GM23338 (cell line): ENCODE results near the gene ACAN. TPM values are rescaled to one million over a fixed set of nuclear protein-coding genes. Genes with fewer than 3 reads are reported as not detected.

ENCODE experiments used
- ATAC-seq: fragments of 200-7000 bp; cut with Tn5 transposase; 3 replicates; pipeline ENCODE4 v1.9.1; 2020
- DNase-seq: peaks from one replicate; pipeline ENCODE4 v3.0.0-alpha.2; 2015; ENCODE audit warnings: low spot score
- H2AFZ ChIP-seq: fragments of 200-600 bp; sonication (generic); 2 replicates; pipeline ENCODE4 v1.8.0; 2016; ENCODE audit warnings: antibody characterized with exemption, mild to moderate bottlenecking, moderate library complexity
- H3F3A ChIP-seq: fragments of 200-600 bp; sonication (generic); replicated peaks from 2 replicates; pipeline ENCODE4 v1.8.0; 2017; ENCODE audit warnings: antibody characterized with exemption, mixed run types, low read depth
- H3K27ac ChIP-seq: fragments of 200-600 bp; sonication (generic); 2 replicates; pipeline ENCODE4 v1.6.1; 2016; ENCODE audit warnings: low read depth
- H3K27me3 ChIP-seq: fragments of 200-600 bp; sonication (generic); 2 replicates; pipeline ENCODE4 v1.8.0; 2016; ENCODE audit warnings: mild to moderate bottlenecking, mixed run types, moderate library complexity; ENCODE audit not compliant: insufficient read depth
- H3K36me3 ChIP-seq: fragments of 200-600 bp; sonication (generic); 2 replicates; pipeline ENCODE4 v1.8.0; 2016; ENCODE audit warnings: mild to moderate bottlenecking; ENCODE audit not compliant: insufficient read depth
- H3K4me1 ChIP-seq: fragments of 200-600 bp; sonication (generic); 2 replicates; pipeline ENCODE4 v1.8.0; 2016; ENCODE audit warnings: mild to moderate bottlenecking, moderate library complexity; ENCODE audit not compliant: insufficient read depth
- H3K4me2 ChIP-seq: fragments of 200-600 bp; sonication (generic); 2 replicates; pipeline ENCODE4 v1.7.1; 2017; ENCODE audit warnings: mixed run types
- H3K4me3 ChIP-seq: fragments of 200-600 bp; sonication (generic); 2 replicates; pipeline ENCODE4 v1.6.1; 2016; ENCODE audit warnings: mixed run types
- H3K79me2 ChIP-seq: fragments of 200-600 bp; sonication (generic); replicated peaks from 2 replicates; pipeline ENCODE4 v1.8.0; 2017; ENCODE audit warnings: mild to moderate bottlenecking; ENCODE audit not compliant: insufficient read depth
- H3K9me2 ChIP-seq: fragments of 200-600 bp; sonication (generic); 2 replicates; pipeline ENCODE4 v1.8.0; 2017; ENCODE audit not compliant: insufficient read depth
- H4K20me1 ChIP-seq: fragments of 200-600 bp; sonication (generic); replicated peaks from 2 replicates; pipeline ENCODE4 v1.8.0; 2017; ENCODE audit warnings: mild to moderate bottlenecking; ENCODE audit not compliant: insufficient read depth
- H3K27ac Mint-ChIP-seq: 2 replicates; pipeline ENCODE4 v1.8.0; 2020; ENCODE audit warnings: inconsistent platforms, mild to moderate bottlenecking, moderate library complexity, mixed read lengths
- H3K27me3 Mint-ChIP-seq: 3 replicates; pipeline ENCODE4 v1.8.0; 2022; ENCODE audit warnings: low read depth, mild to moderate bottlenecking, moderate library complexity, mixed read lengths, inconsistent platforms; ENCODE audit not compliant: insufficient read depth, poor library complexity
- H3K36me3 Mint-ChIP-seq: 3 replicates; pipeline ENCODE4 v1.8.0; 2021; ENCODE audit warnings: low read depth, mild to moderate bottlenecking, inconsistent platforms, moderate library complexity, mixed read lengths
- H3K4me1 Mint-ChIP-seq: 3 replicates; pipeline ENCODE4 v1.8.0; 2020; ENCODE audit warnings: mild to moderate bottlenecking, inconsistent platforms, mixed read lengths
- H3K4me3 Mint-ChIP-seq: 3 replicates; pipeline ENCODE4 v1.8.0; 2021; ENCODE audit warnings: moderate library complexity, mild to moderate bottlenecking, inconsistent platforms, mixed read lengths
- H3K9me3 Mint-ChIP-seq: 3 replicates; pipeline ENCODE4 v1.8.0; 2020; ENCODE audit warnings: moderate library complexity, mild to moderate bottlenecking, inconsistent platforms, mixed read lengths
- CREB1 ChIP-seq: fragments of 250-450 bp; sonication (Bioruptor Pico); IDR thresholded peaks from 2 replicates; pipeline ENCODE4 v1.5.0; 2020; ENCODE audit warnings: low read depth, mild to moderate bottlenecking, moderate library complexity
- EZH2 ChIP-seq: fragments of 200-600 bp; sonication (generic); IDR thresholded peaks from one replicate; pipeline ENCODE4 v1.8.0; 2017; ENCODE audit warnings: antibody characterized with exemption, mild to moderate bottlenecking, low read depth; ENCODE audit not compliant: unreplicated experiment
- EZH2phosphoT487 ChIP-seq: fragments of 200-600 bp; sonication (generic); IDR thresholded peaks from one replicate; pipeline ENCODE4 v1.8.1; 2018; ENCODE audit warnings: antibody characterized with exemption; ENCODE audit not compliant: unreplicated experiment
- JUNB ChIP-seq: IDR thresholded peaks from one replicate; pipeline ENCODE4 v1.6.1; 2016; ENCODE audit warnings: antibody characterized with exemption; ENCODE audit not compliant: unreplicated experiment
- NANOG ChIP-seq: IDR thresholded peaks from 2 replicates; pipeline ENCODE4 v1.6.1; 2016; ENCODE audit warnings: antibody characterized with exemption, borderline replicate concordance
- POLR2AphosphoS5 ChIP-seq: IDR thresholded peaks from 2 replicates; pipeline ENCODE4 v1.6.1; 2016; ENCODE audit warnings: antibody characterized with exemption, low read depth
- STAT1 ChIP-seq: IDR thresholded peaks from one replicate; pipeline ENCODE4 v1.6.1; 2016; ENCODE audit warnings: antibody characterized with exemption; ENCODE audit not compliant: unreplicated experiment
- ZNF114 ChIP-seq: fragments of 250-450 bp; sonication (Bioruptor Pico); IDR thresholded peaks from 2 replicates; pipeline ENCODE4 v1.5.0; 2020; ENCODE audit warnings: mild to moderate bottlenecking, moderate library complexity
- ZNF331 ChIP-seq: fragments of 250-450 bp; sonication (Bioruptor Pico); IDR thresholded peaks from 2 replicates; pipeline ENCODE4 v1.5.0; 2020; ENCODE audit warnings: low read depth, mild to moderate bottlenecking, moderate library complexity
- polyA plus RNA-seq: library from polyadenylated mRNA; unstranded; fragments of >200 nt; fragmentation: Nextera tagmentation; extraction: Ambion mirVana; gene quantifications from 2 replicates; pipeline ENCODE4 v1.2.1, GENCODE V29; 2016
- total RNA-seq: library from RNA; depleted of rRNA; stranded (reverse); fragments of >200 nt; shearing (Covaris generic); gene quantifications from 2 replicates; pipeline ENCODE4 v1.2.3, GENCODE V29; 2014
- TF ChIP-seq, protein P1 (sequence below), 2 experiments: fragments of 200-600 bp in 1 of 2; sonication (generic) in 1 of 2; conservative IDR thresholded peaks; 2 replicates each; pipeline versions ENCODE4 v1.5.1 to v1.6.1; 2016 to 2017; ENCODE audit warnings: antibody characterized with exemption in 2 of 2, low read depth in 2 of 2, mild to moderate bottlenecking in 2 of 2, moderate library complexity in 1 of 2
- TF ChIP-seq, protein P2 (sequence below): IDR thresholded peaks from one replicate; pipeline ENCODE4 v1.6.1; 2018; ENCODE audit warnings: antibody characterized with exemption; ENCODE audit not compliant: unreplicated experiment
- TF ChIP-seq, protein P3 (sequence below): fragments of 250-450 bp; sonication (Bioruptor Pico); IDR thresholded peaks from 2 replicates; pipeline ENCODE4 v1.5.0; 2020; ENCODE audit warnings: mild to moderate bottlenecking, moderate library complexity
- TF ChIP-seq, protein P4 (sequence below): IDR thresholded peaks from 2 replicates; pipeline ENCODE4 v1.6.1; 2016; ENCODE audit warnings: antibody characterized with exemption

Gene ACAN
- total and polyA plus RNA-seq, 2 experiments from 2014 or later, result 2.5 to 4.9 TPM

DNA sequence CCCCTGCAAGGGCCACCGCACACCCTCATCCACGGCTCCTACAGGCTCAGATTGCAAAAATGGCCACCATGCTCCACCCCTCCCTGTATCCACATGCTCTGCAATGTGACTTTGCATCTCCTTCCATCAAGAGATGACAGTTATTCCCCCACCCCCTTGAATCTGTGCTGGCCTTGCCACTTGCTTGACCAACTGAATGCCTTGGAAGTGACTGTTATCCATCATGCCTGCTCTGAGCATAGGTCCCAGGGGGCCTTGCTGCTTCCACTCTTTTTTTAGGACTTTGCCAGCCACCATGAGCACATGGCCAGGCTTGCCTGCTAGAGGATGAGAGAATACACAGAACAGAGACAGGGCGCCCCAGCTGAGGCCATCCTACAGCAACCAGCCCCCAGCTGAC, 78.5 kb downstream of the ACAN start:
- peaks cover 18% of the 10 kb centered on the region for H3K27me3 Mint-ChIP-seq
- peaks cover 3% of the 10 kb centered on the region; the same call in 1 of the 2 replicates for H3K4me1 ChIP-seq
- H3F3A ChIP-seq, result 0 out of 2 replicates have a peak, but pooled peaks cover 10% of the 10 kb centered on the region
- H2AFZ ChIP-seq, result no peak overlapping the region
- H3K9me2 ChIP-seq, result no peaks in the 10 kb centered on the region
- peaks cover 64% of the 10 kb centered on the region for H3K36me3 Mint-ChIP-seq
- H3K9me3 Mint-ChIP-seq, result no peaks in the 10 kb centered on the region
- H3K4me3 ChIP-seq, result no peak overlapping the region
- TF ChIP-seq NANOG (no peak), POLR2AphosphoS5 (no peak), EZH2phosphoT487 (no peak), EZH2 (no peak), ZNF331 (CRISPR knock-in tag) (no peak), JUNB (no peak), CREB1 (no peak), ZNF114 (no peak), STAT1 (no peak)
- TF ChIP-seq, protein P1, sequence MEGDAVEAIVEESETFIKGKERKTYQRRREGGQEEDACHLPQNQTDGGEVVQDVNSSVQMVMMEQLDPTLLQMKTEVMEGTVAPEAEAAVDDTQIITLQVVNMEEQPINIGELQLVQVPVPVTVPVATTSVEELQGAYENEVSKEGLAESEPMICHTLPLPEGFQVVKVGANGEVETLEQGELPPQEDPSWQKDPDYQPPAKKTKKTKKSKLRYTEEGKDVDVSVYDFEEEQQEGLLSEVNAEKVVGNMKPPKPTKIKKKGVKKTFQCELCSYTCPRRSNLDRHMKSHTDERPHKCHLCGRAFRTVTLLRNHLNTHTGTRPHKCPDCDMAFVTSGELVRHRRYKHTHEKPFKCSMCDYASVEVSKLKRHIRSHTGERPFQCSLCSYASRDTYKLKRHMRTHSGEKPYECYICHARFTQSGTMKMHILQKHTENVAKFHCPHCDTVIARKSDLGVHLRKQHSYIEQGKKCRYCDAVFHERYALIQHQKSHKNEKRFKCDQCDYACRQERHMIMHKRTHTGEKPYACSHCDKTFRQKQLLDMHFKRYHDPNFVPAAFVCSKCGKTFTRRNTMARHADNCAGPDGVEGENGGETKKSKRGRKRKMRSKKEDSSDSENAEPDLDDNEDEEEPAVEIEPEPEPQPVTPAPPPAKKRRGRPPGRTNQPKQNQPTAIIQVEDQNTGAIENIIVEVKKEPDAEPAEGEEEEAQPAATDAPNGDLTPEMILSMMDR (conservative IDR thresholded peaks at IDR 0.05; ENCODE audit: low read depth in 2 of 2), result no peak
- TF ChIP-seq, protein P2, sequence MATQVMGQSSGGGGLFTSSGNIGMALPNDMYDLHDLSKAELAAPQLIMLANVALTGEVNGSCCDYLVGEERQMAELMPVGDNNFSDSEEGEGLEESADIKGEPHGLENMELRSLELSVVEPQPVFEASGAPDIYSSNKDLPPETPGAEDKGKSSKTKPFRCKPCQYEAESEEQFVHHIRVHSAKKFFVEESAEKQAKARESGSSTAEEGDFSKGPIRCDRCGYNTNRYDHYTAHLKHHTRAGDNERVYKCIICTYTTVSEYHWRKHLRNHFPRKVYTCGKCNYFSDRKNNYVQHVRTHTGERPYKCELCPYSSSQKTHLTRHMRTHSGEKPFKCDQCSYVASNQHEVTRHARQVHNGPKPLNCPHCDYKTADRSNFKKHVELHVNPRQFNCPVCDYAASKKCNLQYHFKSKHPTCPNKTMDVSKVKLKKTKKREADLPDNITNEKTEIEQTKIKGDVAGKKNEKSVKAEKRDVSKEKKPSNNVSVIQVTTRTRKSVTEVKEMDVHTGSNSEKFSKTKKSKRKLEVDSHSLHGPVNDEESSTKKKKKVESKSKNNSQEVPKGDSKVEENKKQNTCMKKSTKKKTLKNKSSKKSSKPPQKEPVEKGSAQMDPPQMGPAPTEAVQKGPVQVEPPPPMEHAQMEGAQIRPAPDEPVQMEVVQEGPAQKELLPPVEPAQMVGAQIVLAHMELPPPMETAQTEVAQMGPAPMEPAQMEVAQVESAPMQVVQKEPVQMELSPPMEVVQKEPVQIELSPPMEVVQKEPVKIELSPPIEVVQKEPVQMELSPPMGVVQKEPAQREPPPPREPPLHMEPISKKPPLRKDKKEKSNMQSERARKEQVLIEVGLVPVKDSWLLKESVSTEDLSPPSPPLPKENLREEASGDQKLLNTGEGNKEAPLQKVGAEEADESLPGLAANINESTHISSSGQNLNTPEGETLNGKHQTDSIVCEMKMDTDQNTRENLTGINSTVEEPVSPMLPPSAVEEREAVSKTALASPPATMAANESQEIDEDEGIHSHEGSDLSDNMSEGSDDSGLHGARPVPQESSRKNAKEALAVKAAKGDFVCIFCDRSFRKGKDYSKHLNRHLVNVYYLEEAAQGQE, result no peak
- TF ChIP-seq, protein P3, sequence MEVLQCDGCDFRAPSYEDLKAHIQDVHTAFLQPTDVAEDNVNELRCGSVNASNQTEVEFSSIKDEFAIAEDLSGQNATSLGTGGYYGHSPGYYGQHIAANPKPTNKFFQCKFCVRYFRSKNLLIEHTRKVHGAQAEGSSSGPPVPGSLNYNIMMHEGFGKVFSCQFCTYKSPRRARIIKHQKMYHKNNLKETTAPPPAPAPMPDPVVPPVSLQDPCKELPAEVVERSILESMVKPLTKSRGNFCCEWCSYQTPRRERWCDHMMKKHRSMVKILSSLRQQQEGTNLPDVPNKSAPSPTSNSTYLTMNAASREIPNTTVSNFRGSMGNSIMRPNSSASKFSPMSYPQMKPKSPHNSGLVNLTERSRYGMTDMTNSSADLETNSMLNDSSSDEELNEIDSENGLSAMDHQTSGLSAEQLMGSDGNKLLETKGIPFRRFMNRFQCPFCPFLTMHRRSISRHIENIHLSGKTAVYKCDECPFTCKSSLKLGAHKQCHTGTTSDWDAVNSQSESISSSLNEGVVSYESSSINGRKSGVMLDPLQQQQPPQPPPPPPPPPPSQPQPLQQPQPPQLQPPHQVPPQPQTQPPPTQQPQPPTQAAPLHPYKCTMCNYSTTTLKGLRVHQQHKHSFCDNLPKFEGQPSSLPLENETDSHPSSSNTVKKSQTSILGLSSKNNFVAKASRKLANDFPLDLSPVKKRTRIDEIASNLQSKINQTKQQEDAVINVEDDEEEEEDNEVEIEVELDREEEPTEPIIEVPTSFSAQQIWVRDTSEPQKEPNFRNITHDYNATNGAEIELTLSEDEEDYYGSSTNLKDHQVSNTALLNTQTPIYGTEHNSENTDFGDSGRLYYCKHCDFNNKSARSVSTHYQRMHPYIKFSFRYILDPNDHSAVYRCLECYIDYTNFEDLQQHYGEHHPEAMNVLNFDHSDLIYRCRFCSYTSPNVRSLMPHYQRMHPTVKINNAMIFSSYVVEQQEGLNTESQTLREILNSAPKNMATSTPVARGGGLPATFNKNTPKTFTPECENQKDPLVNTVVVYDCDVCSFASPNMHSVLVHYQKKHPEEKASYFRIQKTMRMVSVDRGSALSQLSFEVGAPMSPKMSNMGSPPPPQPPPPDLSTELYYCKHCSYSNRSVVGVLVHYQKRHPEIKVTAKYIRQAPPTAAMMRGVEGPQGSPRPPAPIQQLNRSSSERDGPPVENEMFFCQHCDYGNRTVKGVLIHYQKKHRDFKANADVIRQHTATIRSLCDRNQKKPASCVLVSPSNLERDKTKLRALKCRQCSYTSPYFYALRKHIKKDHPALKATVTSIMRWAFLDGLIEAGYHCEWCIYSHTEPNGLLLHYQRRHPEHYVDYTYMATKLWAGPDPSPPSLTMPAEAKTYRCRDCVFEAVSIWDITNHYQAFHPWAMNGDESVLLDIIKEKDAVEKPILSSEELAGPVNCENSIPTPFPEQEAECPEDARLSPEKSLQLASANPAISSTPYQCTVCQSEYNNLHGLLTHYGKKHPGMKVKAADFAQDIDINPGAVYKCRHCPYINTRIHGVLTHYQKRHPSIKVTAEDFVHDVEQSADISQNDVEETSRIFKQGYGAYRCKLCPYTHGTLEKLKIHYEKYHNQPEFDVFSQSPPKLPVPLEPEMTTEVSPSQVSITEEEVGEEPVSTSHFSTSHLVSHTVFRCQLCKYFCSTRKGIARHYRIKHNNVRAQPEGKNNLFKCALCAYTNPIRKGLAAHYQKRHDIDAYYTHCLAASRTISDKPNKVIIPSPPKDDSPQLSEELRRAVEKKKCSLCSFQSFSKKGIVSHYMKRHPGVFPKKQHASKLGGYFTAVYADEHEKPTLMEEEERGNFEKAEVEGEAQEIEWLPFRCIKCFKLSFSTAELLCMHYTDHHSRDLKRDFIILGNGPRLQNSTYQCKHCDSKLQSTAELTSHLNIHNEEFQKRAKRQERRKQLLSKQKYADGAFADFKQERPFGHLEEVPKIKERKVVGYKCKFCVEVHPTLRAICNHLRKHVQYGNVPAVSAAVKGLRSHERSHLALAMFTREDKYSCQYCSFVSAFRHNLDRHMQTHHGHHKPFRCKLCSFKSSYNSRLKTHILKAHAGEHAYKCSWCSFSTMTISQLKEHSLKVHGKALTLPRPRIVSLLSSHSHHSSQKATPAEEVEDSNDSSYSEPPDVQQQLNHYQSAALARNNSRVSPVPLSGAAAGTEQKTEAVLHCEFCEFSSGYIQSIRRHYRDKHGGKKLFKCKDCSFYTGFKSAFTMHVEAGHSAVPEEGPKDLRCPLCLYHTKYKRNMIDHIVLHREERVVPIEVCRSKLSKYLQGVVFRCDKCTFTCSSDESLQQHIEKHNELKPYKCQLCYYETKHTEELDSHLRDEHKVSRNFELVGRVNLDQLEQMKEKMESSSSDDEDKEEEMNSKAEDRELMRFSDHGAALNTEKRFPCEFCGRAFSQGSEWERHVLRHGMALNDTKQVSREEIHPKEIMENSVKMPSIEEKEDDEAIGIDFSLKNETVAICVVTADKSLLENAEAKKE (CRISPR knock-in tag), result no peak
- TF ChIP-seq, protein P4, sequence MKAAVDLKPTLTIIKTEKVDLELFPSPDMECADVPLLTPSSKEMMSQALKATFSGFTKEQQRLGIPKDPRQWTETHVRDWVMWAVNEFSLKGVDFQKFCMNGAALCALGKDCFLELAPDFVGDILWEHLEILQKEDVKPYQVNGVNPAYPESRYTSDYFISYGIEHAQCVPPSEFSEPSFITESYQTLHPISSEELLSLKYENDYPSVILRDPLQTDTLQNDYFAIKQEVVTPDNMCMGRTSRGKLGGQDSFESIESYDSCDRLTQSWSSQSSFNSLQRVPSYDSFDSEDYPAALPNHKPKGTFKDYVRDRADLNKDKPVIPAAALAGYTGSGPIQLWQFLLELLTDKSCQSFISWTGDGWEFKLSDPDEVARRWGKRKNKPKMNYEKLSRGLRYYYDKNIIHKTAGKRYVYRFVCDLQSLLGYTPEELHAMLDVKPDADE, result no peak
- peaks cover 5% of the 10 kb centered on the region; the same call in 1 of the 2 replicates for H3K79me2 ChIP-seq
- H3K4me2 ChIP-seq, result no peak overlapping the region
- no peak for DNase-seq
- peaks cover 12% of the 10 kb centered on the region for H3K4me1 Mint-ChIP-seq
- H4K20me1 ChIP-seq, result no peaks in the 10 kb centered on the region
- H3K27ac Mint-ChIP-seq, result no peak overlapping the region
- no peaks in the 10 kb centered on the region for H3K36me3 ChIP-seq
- no peak overlapping the region for H3K4me3 Mint-ChIP-seq
- no peaks in the 10 kb centered on the region for H3K27me3 ChIP-seq
- ATAC-seq, result no peak
- no peak overlapping the region for H3K27ac ChIP-seq
